Gastrocnemius medialis (tissue), 4 donors: ENCODE results near the gene DNAH17. TPM values are rescaled to one million over a fixed set of nuclear protein-coding genes. Genes with fewer than 3 reads are reported as not detected.

Source experiments
- ATAC-seq, 2 donors: fragments of 150-250 bp; one replicate each; pipeline ENCODE4 v1.9.1; 2016
- DNase-seq, 2 donors: peaks; one replicate each; pipeline ENCODE4 v3.0.0-alpha.2; 2019
- H3K27ac ChIP-seq, 4 donors: fragments of 200-600 bp; sonication (generic); 1 replicate in 1 of 4; 2 replicates in 3 of 4; pipeline ENCODE4 v1.5.1; 2016 to 2018; ENCODE audit warnings: mild to moderate bottlenecking in 2 of 4, moderate library complexity in 1 of 4
- H3K27me3 ChIP-seq, 3 donors: fragments of 200-600 bp; sonication (generic) in 2 of 3; 1 replicate in 1 of 3; 2 replicates in 2 of 3; pipeline versions ENCODE4 v1.5.1 to v1.6.0; 2016 to 2019; ENCODE audit warnings: mild to moderate bottlenecking in 1 of 3, moderate library complexity in 1 of 3
- H3K36me3 ChIP-seq, 2 donors: fragments of 200-600 bp; sonication (generic) in 1 of 2; one replicate each; pipeline ENCODE4 v1.5.1; 2017 to 2018
- H3K4me1 ChIP-seq, 2 donors: fragments of 200-600 bp; sonication (generic) in 1 of 2; one replicate each; pipeline ENCODE4 v1.5.1; 2016 to 2017; ENCODE audit warnings: mild to moderate bottlenecking in 2 of 2
- H3K4me3 ChIP-seq, 4 donors: fragments of 200-600 bp; sonication (generic) in 3 of 4; 1 replicate in 1 of 4; 2 replicates in 3 of 4; pipeline ENCODE4 v1.5.1; 2016 to 2019; ENCODE audit warnings: mild to moderate bottlenecking in 2 of 4
- H3K9me3 ChIP-seq, 3 donors: fragments of 200-600 bp; sonication (generic) in 2 of 3; 1 replicate in 1 of 3; 2 replicates in 2 of 3; pipeline ENCODE4 v1.5.1; 2016 to 2019
- POLR2A ChIP-seq, 2 donors: fragments of 450-650 bp; IDR thresholded peaks; one replicate each; pipeline ENCODE4 v1.6.1; 2017; ENCODE audit warnings: antibody characterized with exemption in 2 of 2, mild to moderate bottlenecking in 2 of 2, moderate library complexity in 2 of 2
- in situ Hi-C, 4 donors: fragments of 200-750 bp; cut with MboI; loops; one replicate each; pipeline versions ENCODE4 v1.15.0 to v1.8.0; 2017; ENCODE audit warnings: low sequenced_read_pairs in 4 of 4
- intact Hi-C: fragments of 100-400 bp; cut with DNase I; formaldehyde crosslinking; loops from one replicate; pipeline ENCODE4 v1.15.1; 2023; ENCODE audit warnings: low total_unique reads
- total RNA-seq, 4 donors: library from RNA; depleted of rRNA; stranded (reverse); fragments of >200 nt; gene quantifications; one replicate each; pipeline versions ENCODE4 v1.1.0 to v1.2.3, GENCODE V29; 2016
- TF ChIP-seq, protein P1 (sequence below), 5 experiments: fragments of 450-650 bp in 3 of 5; fragments of 200-600 bp in 2 of 5; sonication (generic) in 2 of 5; IDR thresholded peaks in 4 of 5; conservative IDR thresholded peaks in 1 of 5; 1 replicate in 4 of 5; 2 replicates in 1 of 5; pipeline ENCODE4 v1.5.1; 2016 to 2019; ENCODE audit warnings: antibody characterized with exemption in 5 of 5, mild to moderate bottlenecking in 3 of 5, moderate library complexity in 3 of 5

Gene DNAH17
- total RNA-seq, 4 donors from 2014 or later, result 0.56 TPM; not detected in 3

DNA sequence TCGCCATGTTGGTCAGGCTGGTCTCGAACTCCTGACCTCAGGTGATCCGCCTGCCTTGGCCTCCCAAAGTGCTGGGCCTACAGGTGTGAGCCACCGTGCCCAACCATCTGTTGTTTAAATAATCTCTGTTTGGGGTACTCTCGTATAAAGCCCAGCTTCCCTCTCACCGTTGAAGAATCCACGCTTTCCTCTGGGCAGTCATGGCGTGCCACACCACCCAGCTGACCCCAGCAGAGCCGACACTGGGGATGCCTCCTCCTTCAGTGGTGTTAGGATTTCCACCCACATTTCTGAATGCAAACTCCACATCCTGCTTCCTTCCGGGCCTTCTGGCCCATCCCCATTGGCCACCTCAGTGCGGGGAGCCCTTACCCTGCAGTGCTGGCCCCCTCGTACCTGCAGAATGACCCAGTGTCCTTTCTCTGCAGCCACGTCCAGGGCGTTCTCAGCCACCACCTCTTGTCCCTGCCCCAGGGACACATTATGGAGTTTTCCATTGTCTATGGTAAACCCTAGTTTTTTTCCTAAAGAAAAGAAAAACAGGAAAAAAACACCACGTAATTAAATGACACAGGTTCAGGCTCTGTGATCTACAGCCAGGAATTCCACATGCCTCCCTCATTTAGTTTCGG, 138.4 kb downstream of the DNAH17 start:
- Histone ChIP-seq H3K27me3 (peaks cover 0 to 2% (median 0%) of the 10 kb centered on the region in 3 donors), H3K27ac (no peak overlapping the region), H3K4me1 (peaks cover 9 to 19% of the 10 kb centered on the region in 2 donors), H3K4me3 (no peak overlapping the region), H3K9me3 (no peaks in the 10 kb centered on the region), H3K36me3 (no peaks in the 10 kb centered on the region)
- DNase-seq, result no peak
- TF ChIP-seq POLR2A (IDR thresholded peaks at IDR 0.05), result no peak
- TF ChIP-seq, protein P1, sequence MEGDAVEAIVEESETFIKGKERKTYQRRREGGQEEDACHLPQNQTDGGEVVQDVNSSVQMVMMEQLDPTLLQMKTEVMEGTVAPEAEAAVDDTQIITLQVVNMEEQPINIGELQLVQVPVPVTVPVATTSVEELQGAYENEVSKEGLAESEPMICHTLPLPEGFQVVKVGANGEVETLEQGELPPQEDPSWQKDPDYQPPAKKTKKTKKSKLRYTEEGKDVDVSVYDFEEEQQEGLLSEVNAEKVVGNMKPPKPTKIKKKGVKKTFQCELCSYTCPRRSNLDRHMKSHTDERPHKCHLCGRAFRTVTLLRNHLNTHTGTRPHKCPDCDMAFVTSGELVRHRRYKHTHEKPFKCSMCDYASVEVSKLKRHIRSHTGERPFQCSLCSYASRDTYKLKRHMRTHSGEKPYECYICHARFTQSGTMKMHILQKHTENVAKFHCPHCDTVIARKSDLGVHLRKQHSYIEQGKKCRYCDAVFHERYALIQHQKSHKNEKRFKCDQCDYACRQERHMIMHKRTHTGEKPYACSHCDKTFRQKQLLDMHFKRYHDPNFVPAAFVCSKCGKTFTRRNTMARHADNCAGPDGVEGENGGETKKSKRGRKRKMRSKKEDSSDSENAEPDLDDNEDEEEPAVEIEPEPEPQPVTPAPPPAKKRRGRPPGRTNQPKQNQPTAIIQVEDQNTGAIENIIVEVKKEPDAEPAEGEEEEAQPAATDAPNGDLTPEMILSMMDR (IDR thresholded peaks at IDR 0.05 in 4 of 5, conservative IDR thresholded peaks at IDR 0.05 in 1 of 5), result no peak
- in situ Hi-C loops (no loop called here), intact Hi-C loops (no loop called here)
- no peak for ATAC-seq

DNA sequence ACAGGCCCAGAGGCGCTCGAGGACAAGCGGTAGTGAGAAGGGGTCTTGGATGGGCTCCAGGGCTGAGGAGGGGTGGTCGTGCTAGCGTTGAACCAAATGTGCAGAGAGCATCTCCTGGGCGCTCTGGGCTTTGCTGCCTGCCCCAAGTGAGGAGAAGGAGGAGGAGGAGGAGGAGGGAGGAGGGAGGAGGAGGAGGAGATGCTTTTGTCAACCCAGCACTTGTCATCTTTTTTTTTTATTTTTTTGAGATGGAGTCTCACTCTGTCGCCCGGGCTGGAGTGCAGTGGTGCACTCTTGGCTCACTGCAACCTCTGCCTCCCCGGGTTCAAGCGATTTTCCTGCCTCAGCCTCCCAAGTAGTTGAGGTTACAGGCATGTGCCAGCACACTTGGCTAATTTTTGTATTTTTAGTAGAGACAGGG, 138.9 kb downstream of the DNAH17 start:
- Histone ChIP-seq H3K4me3 (no peak overlapping the region), H3K4me1 (peaks cover 9 to 17% of the 10 kb centered on the region in 2 donors), H3K27me3 (peaks cover 0 to 2% (median 0%) of the 10 kb centered on the region in 3 donors), H3K36me3 (no peaks in the 10 kb centered on the region), H3K27ac (no peak overlapping the region), H3K9me3 (no peaks in the 10 kb centered on the region)
- in situ Hi-C loops, result no loop called here
- DNase-seq (no peak), ATAC-seq (no peak)
- no peak for TF ChIP-seq POLR2A (IDR thresholded peaks at IDR 0.05)
- TF ChIP-seq, protein P1 (IDR thresholded peaks at IDR 0.05 in 4 of 5, conservative IDR thresholded peaks at IDR 0.05 in 1 of 5), result no peak
- intact Hi-C loops, result no loop called here

DNA sequence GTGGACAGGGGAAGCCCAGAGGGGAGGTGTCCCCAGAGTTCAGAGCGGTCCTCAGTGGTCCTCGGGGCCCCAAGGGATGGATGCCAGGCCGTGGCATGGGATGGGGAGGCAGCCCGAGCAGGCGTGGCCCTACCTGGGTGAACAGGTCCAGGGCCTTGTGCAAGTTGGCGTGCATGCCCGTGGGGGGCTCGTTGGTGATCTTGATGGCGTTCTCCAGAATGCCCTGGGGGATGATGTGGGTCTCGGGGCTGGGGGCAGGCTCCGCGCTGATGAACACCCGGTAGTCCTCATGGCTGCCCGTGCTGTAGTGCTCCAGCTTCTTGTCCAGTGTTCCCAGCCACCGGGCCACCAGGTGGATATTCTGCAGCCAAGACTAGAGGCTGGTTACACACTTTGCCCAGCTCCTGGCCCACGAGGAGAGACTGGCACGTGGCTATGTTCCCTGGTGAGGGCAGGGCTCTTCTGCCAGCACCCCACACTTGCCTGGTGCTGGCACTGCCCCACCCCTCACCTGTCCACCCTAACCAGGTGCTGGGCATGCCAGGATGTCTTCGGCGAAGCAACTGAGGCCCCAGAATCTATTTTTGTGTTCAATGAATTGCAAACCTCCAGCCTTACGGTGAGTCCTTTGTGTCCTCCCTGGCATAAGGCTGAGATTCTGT, 139.6 kb downstream of the DNAH17 start:
- no peaks in the 10 kb centered on the region for H3K9me3 ChIP-seq
- H3K27me3 ChIP-seq, result peaks cover 0 to 2% (median 0%) of the 10 kb centered on the region in 3 donors
- no peak for DNase-seq
- H3K4me3 ChIP-seq, result no peak overlapping the region
- in situ Hi-C loops, result no loop called here
- no peaks in the 10 kb centered on the region for H3K36me3 ChIP-seq
- intact Hi-C loops, result no loop called here
- TF ChIP-seq, protein P1 (IDR thresholded peaks at IDR 0.05 in 4 of 5, conservative IDR thresholded peaks at IDR 0.05 in 1 of 5), result no peak
- TF ChIP-seq POLR2A (IDR thresholded peaks at IDR 0.05), result no peak
- peaks cover 6 to 11% of the 10 kb centered on the region in 2 donors for H3K4me1 ChIP-seq
- no peak for ATAC-seq
- no peak overlapping the region for H3K27ac ChIP-seq

DNA sequence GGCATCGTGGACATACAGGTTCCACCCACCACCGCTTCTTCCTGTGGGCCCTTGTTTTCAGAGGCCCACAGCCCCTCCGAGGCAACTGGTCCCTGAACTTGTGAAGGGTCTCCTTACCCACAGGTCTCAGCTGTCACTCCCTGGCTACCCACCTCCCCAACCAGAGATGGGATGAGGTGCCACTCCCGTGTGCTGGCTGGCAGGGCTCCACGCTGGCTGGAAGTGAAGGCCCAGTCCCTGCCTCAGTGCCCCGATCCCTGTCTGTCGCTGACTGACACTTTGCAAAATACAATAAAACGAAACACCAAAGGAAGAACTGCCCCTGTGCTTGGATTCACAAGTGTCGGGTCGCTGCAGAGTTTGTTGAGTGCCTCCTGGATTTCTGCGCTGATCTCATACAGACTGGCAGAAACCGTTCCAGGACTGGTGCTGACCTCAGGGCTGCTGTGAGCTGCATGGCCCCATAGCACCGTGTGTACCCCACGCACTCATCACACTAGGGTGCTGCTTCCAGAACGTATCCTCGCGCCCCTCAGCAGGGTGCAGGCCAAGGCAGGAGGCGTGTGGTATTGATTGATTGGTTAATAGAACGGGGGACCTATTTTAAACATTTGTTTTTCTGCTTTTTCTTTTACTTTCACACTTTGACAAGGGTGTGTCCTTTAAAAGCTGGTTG, 141.7 kb downstream of the DNAH17 start:
- H3K9me3 ChIP-seq, result no peaks in the 10 kb centered on the region
- DNase-seq, result no peak
- intact Hi-C loops (no loop called here), in situ Hi-C loops (no loop called here)
- H3K27me3 ChIP-seq, result peaks cover 0 to 2% (median 0%) of the 10 kb centered on the region in 3 donors
- no peak overlapping the region for H3K27ac ChIP-seq
- no peak overlapping the region for H3K4me3 ChIP-seq
- ATAC-seq, result no peak
- no peak for TF ChIP-seq POLR2A (IDR thresholded peaks at IDR 0.05)
- no peaks in the 10 kb centered on the region for H3K36me3 ChIP-seq
- no peaks in the 10 kb centered on the region for H3K4me1 ChIP-seq
